ENCODE data around the gene MYO18B.

Gene MYO18B

GRCh38 chr22:26056455-26057200, 314.6 kb downstream of the MYO18B start:
- DNase-seq: no peak

GRCh38 chr22:26057731-26058130, 315.7 kb downstream of the MYO18B start:
- DNase-seq: no peak

GRCh38 chr22:26064048-26064447, 322.1 kb downstream of the MYO18B start:
- no peak for DNase-seq

GRCh38 chr22:26065847-26066246, 323.9 kb downstream of the MYO18B start:
- DNase-seq: peak; percentile 1

- peak; percentile 86 for DNase-seq
Observed at GRCh38 chr22:26066534-26066933, 324.5 kb downstream of the MYO18B start.

- no peak for DNase-seq
Observed at GRCh38 chr22:26068571-26068970, 326.6 kb downstream of the MYO18B start.

GRCh38 chr22:26072621-26073020, 330.6 kb downstream of the MYO18B start:
- DNase-seq: no peak

- DNase-seq: no peak
Observed at GRCh38 chr22:26075251-26075650, 333.3 kb downstream of the MYO18B start.

GRCh38 chr22:26079009-26079408, 337.0 kb downstream of the MYO18B start:
- no peak for DNase-seq
